ENCODE data around the gene BTBD2. TPM values are rescaled to one million over a fixed set of nuclear protein-coding genes. Genes with fewer than 3 reads are reported as not detected.

The BTBD2 gene
- total and polyA plus RNA-seq, 2 donors (not counting 1 experiment from before 2014, with no cell fraction given) = 75.2 to 85.6 TPM

GRCh38 chr19:2056837-2057192, 41.3 kb upstream of the BTBD2 start:
- Histone ChIP-seq H3K4me1 (ENCODE audit: control insufficient read depth in 2 of 2, insufficient read depth in 2 of 2, low read length in 2 of 2) (peaks cover 64 to 88% of the 10 kb centered on the region in 2 donors), H3K36me3 (replicated peaks in 1 of 2; ENCODE audit: control extremely low read depth in 1 of 2, control insufficient read depth in 1 of 2, extremely low read depth in 1 of 2, insufficient read depth in 2 of 2, low read length in 1 of 2) (no peaks in the 10 kb centered on the region), H3K4me2 (replicated peaks; ENCODE audit: low read depth, low read length, poor library complexity, severe bottlenecking) (peak overlapping the region; percentile 77), H4K20me1 (ENCODE audit: control insufficient read depth, insufficient read depth, low read length, poor library complexity, severe bottlenecking) (no peaks in the 10 kb centered on the region), H3K27me3 (replicated peaks in 1 of 4; ENCODE audit: control extremely low read depth in 1 of 4, control insufficient read depth in 3 of 4, insufficient read depth in 4 of 4, low read length in 3 of 4) (no peaks in the 10 kb centered on the region), H3K9ac (ENCODE audit: low read length) (peak overlapping the region; percentile 32), H3K9me3 (ENCODE audit: control extremely low read depth in 1 of 3, control insufficient read depth in 2 of 3, insufficient read depth in 1 of 3, low read length in 2 of 3) (peaks cover 0 to 3% (median 0%) of the 10 kb centered on the region in 3 donors), H3K79me2 (ENCODE audit: control insufficient read depth, insufficient read depth, low read length) (peaks cover 32% of the 10 kb centered on the region), H3K4me3 (ENCODE audit: control extremely low read depth in 1 of 5, extremely low read depth in 1 of 5, insufficient read depth in 1 of 5, low read depth in 2 of 5, low read length in 4 of 5) (no peak overlapping the region), H3K27ac (ENCODE audit: low read length in 2 of 2) (peak overlapping the region in 1 of 2 donors; percentile 99), H2AFZ (ENCODE audit: insufficient read depth, low read depth, low read length, poor library complexity, severe bottlenecking) (no peak overlapping the region)
- ATAC-seq (ENCODE audit: low read depth) (no peak), DNase-seq (no peak)
- ChIA-PET CTCF (interaction anchor here (1.0 to 1.1 kb wide), 2 partner anchors 26 to 34 kb away, joined by 3 read pairs; no protein-coding TSS in a partner anchor), POLR2A (interaction anchor here (0.5 to 1.4 kb wide), 5 partner anchors 15 to 804 kb away, joined by 3 to 5 read pairs (median 3); partner anchors contain the start of gene PEAK3)
- Mint-ChIP-seq H3K4me3 (peak overlapping the region; percentile 53), H3K27me3 (no peaks in the 10 kb centered on the region), H3K27ac (peak overlapping the region; percentile 81), H3K4me1 (peaks cover 62% of the 10 kb centered on the region), H3K9me3 (ENCODE audit: insufficient read depth) (no peaks in the 10 kb centered on the region)
- TF ChIP-seq CTCF (IDR thresholded peaks at IDR 0.05) = no peak
- TF ChIP-seq EZH2 (IDR thresholded peaks at IDR 0.05; ENCODE audit: borderline replicate concordance, insufficient read depth, low read depth, low read length, poor library complexity, severe bottlenecking) = no peak
- intact Hi-C loops (cut with micrococcal nuclease) = no loop called here
- 40% methylated on average over 3 of the region's 5 CpGs for WGBS (ENCODE audit: insufficient coverage)

All from B cell (primary cell).